ENCODE results near the gene HOTAIR.

HOTAIR gene

GRCh38 chr12:53951577-53952334 lies 23.0 kb downstream of the HOTAIR start:
- Histone ChIP-seq H3K36me3 (ENCODE audit: control insufficient read depth in 1 of 2, insufficient read depth in 2 of 2, low read depth in 1 of 2, low read length in 2 of 2) (peaks cover 0 to 9% of the 10 kb centered on the region in 2 experiments), H4K91ac (ENCODE audit: low read length) (no peak overlapping the region), H3K27ac (ENCODE audit: low read length, poor library complexity, severe bottlenecking) (no peak overlapping the region), H3K9me3 (ENCODE audit: control insufficient read depth, low read length) (peaks cover 9% of the 10 kb centered on the region), H2AFZ (ENCODE audit: low read depth, low read length) (no peak overlapping the region), H3K79me1 (replicated peaks; ENCODE audit: low read length, poor library complexity, severe bottlenecking) (no peaks in the 10 kb centered on the region), H3K23ac (ENCODE audit: low read length in 2 of 2) (peak overlapping the region in 1 of 2 experiments; percentile 13), H4K8ac (ENCODE audit: low read length) (no peak overlapping the region), H2BK120ac (ENCODE audit: low read depth, low read length) (no peak overlapping the region), H3K14ac (ENCODE audit: low read length in 2 of 2) (no peak overlapping the region), H3K27me3 (ENCODE audit: control insufficient read depth in 1 of 2, insufficient read depth in 1 of 2, low read length in 2 of 2) (peaks cover 97 to 100% of the 10 kb centered on the region in 2 experiments), H2BK12ac (ENCODE audit: low read length in 2 of 2) (no peak overlapping the region), H3K4me1 (ENCODE audit: control insufficient read depth, insufficient read depth, low read depth, low read length) (peaks cover 24% of the 10 kb centered on the region), H3K18ac (ENCODE audit: low read depth in 1 of 2, low read length in 2 of 2) (no peak overlapping the region), H3K4me2 (ENCODE audit: low read length, poor library complexity, severe bottlenecking) (no peak overlapping the region), H2BK15ac (ENCODE audit: low read depth, poor library complexity, severe bottlenecking) (no peak overlapping the region), H3K4ac (ENCODE audit: low read depth in 1 of 2, low read length in 2 of 2) (no peak overlapping the region), H3K9ac (ENCODE audit: low read length) (no peak overlapping the region), H2AK5ac (ENCODE audit: low read length, severe bottlenecking) (no peak overlapping the region), H2BK5ac (ENCODE audit: low read depth, low read length, poor library complexity, severe bottlenecking) (no peak overlapping the region), H3K4me3 (ENCODE audit: insufficient read depth in 1 of 2, low read depth in 1 of 2, low read length in 2 of 2) (no peak overlapping the region)
- WGBS = 18% methylated on average over 47 of the region's 47 CpGs
- no peak for DNase-seq

DNA sequence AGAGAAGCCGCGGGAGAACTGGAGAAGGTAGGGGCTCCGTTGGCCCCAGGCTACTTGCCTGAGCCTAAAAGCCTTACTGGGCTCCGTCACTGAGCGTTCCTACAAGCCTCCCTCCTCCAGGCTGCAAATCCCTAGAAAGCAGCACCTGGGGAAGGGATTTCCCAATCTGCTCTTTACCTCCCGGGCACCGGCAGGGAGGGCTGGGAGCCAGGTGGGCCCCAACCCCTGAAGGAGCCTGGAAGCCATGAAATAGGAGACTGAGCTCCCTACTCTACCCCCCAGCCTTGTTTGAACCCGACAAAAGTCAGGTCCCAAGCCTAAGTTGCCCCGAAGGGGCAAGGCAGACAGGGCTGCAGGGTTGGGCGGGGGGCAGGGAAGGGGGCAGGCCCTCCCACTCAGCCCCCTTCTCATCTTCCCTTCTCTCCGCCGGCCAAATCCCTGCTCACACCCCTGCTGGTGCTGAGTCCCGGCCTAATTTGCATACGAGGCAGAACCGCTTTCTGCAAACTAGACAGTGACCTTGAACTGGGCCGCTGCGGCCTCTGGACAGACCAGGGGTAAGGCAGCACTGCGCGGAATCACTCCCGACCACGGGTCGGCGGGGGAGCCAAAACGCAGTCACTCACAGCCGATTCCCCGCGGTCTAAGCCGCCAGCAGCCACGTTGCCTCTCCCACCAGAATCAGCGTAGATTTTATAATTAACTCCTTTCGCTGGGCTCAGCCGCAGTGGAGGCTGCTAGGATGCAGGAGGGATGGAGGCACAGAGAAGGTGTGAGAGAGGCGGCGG lies 23.8 kb downstream of the HOTAIR start:
- 15% methylated on average over 33 of the region's 34 CpGs for WGBS
- H3K9ac ChIP-seq (ENCODE audit: low read length) = no peak overlapping the region
- H2AFZ ChIP-seq (ENCODE audit: low read depth, low read length) = no peak overlapping the region
- H3K27ac ChIP-seq (ENCODE audit: low read length, poor library complexity, severe bottlenecking) = no peak overlapping the region
- H3K4ac ChIP-seq (ENCODE audit: low read depth in 1 of 2, low read length in 2 of 2) = no peak overlapping the region
- no peak for DNase-seq
- no peaks in the 10 kb centered on the region for H3K79me1 ChIP-seq (replicated peaks; ENCODE audit: low read length, poor library complexity, severe bottlenecking)
- H2BK5ac ChIP-seq (ENCODE audit: low read depth, low read length, poor library complexity, severe bottlenecking) = no peak overlapping the region
- no peak overlapping the region for H3K14ac ChIP-seq (ENCODE audit: low read length in 2 of 2)
- peaks cover 97 to 100% of the 10 kb centered on the region in 2 experiments for H3K27me3 ChIP-seq (ENCODE audit: control insufficient read depth in 1 of 2, insufficient read depth in 1 of 2, low read length in 2 of 2)
- H3K9me3 ChIP-seq (ENCODE audit: control insufficient read depth, low read length) = peaks cover 9% of the 10 kb centered on the region
- H2AK5ac ChIP-seq (ENCODE audit: low read length, severe bottlenecking) = no peak overlapping the region
- peak overlapping the region; percentile 19 for H3K4me2 ChIP-seq (ENCODE audit: low read length, poor library complexity, severe bottlenecking)
- H4K8ac ChIP-seq (ENCODE audit: low read length) = no peak overlapping the region
- H3K4me3 ChIP-seq (ENCODE audit: insufficient read depth in 1 of 2, low read depth in 1 of 2, low read length in 2 of 2) = no peak overlapping the region
- H3K4me1 ChIP-seq (ENCODE audit: control insufficient read depth, insufficient read depth, low read depth, low read length) = peaks cover 24% of the 10 kb centered on the region
- H4K91ac ChIP-seq (ENCODE audit: low read length) = no peak overlapping the region
- H2BK120ac ChIP-seq (ENCODE audit: low read depth, low read length) = no peak overlapping the region
- H2BK15ac ChIP-seq (ENCODE audit: low read depth, poor library complexity, severe bottlenecking) = no peak overlapping the region
- peak overlapping the region in 1 of 2 experiments; percentile 49 for H3K23ac ChIP-seq (ENCODE audit: low read length in 2 of 2)
- no peak overlapping the region for H3K18ac ChIP-seq (ENCODE audit: low read depth in 1 of 2, low read length in 2 of 2)
- no peak overlapping the region for H2BK12ac ChIP-seq (ENCODE audit: low read length in 2 of 2)
- H3K36me3 ChIP-seq (ENCODE audit: control insufficient read depth in 1 of 2, insufficient read depth in 2 of 2, low read depth in 1 of 2, low read length in 2 of 2) = peaks cover 0 to 9% of the 10 kb centered on the region in 2 experiments

- no peak overlapping the region for H3K27ac ChIP-seq (ENCODE audit: low read length, poor library complexity, severe bottlenecking)
- H2BK5ac ChIP-seq (ENCODE audit: low read depth, low read length, poor library complexity, severe bottlenecking) = no peak overlapping the region
- no peak overlapping the region for H3K4me2 ChIP-seq (ENCODE audit: low read length, poor library complexity, severe bottlenecking)
- H3K36me3 ChIP-seq (ENCODE audit: control insufficient read depth in 1 of 2, insufficient read depth in 2 of 2, low read depth in 1 of 2, low read length in 2 of 2) = peaks cover 0 to 9% of the 10 kb centered on the region in 2 experiments
- no peak overlapping the region for H4K91ac ChIP-seq (ENCODE audit: low read length)
- H3K27me3 ChIP-seq (ENCODE audit: control insufficient read depth in 1 of 2, insufficient read depth in 1 of 2, low read length in 2 of 2) = peaks cover 97 to 100% of the 10 kb centered on the region in 2 experiments
- H3K4ac ChIP-seq (ENCODE audit: low read depth in 1 of 2, low read length in 2 of 2) = no peak overlapping the region
- no peak overlapping the region for H2BK120ac ChIP-seq (ENCODE audit: low read depth, low read length)
- H3K18ac ChIP-seq (ENCODE audit: low read depth in 1 of 2, low read length in 2 of 2) = no peak overlapping the region
- no peak overlapping the region for H2BK15ac ChIP-seq (ENCODE audit: low read depth, poor library complexity, severe bottlenecking)
- no peak overlapping the region for H3K9ac ChIP-seq (ENCODE audit: low read length)
- H3K9me3 ChIP-seq (ENCODE audit: control insufficient read depth, low read length) = peaks cover 9% of the 10 kb centered on the region
- no peak overlapping the region for H2BK12ac ChIP-seq (ENCODE audit: low read length in 2 of 2)
- H2AFZ ChIP-seq (ENCODE audit: low read depth, low read length) = no peak overlapping the region
- H3K14ac ChIP-seq (ENCODE audit: low read length in 2 of 2) = no peak overlapping the region
- no peak overlapping the region for H3K4me3 ChIP-seq (ENCODE audit: insufficient read depth in 1 of 2, low read depth in 1 of 2, low read length in 2 of 2)
- H3K4me1 ChIP-seq (ENCODE audit: control insufficient read depth, insufficient read depth, low read depth, low read length) = peaks cover 24% of the 10 kb centered on the region
- H2AK5ac ChIP-seq (ENCODE audit: low read length, severe bottlenecking) = no peak overlapping the region
- WGBS = 26% methylated on average over 7 of the region's 10 CpGs
- H3K79me1 ChIP-seq (replicated peaks; ENCODE audit: low read length, poor library complexity, severe bottlenecking) = no peaks in the 10 kb centered on the region
- DNase-seq = no peak
- no peak overlapping the region for H4K8ac ChIP-seq (ENCODE audit: low read length)
- no peak overlapping the region for H3K23ac ChIP-seq (ENCODE audit: low read length in 2 of 2)
Measured at GRCh38 chr12:53950437-53950773, 24.3 kb downstream of the HOTAIR start.

All from mesenchymal stem cell (in vitro differentiated cells and primary cell).